Esophagus muscularis mucosa (tissue), 3 donors: ENCODE data around the gene MYBPC2.

Experiments used
- CTCF ChIP-seq, 3 experiments: fragments of 200-600 bp in 2 of 3; fragments of 450-650 bp in 1 of 3; sonication (generic) in 2 of 3; IDR thresholded peaks; one replicate each; pipeline ENCODE4 v1.5.1; 2017 to 2019; ENCODE audit warnings: antibody characterized with exemption in 3 of 3, mild to moderate bottlenecking in 2 of 3, moderate library complexity in 1 of 3
- POLR2A ChIP-seq: fragments of 450-650 bp; IDR thresholded peaks from one replicate; pipeline ENCODE4 v1.6.1; 2017; ENCODE audit warnings: antibody characterized with exemption, moderate library complexity, mild to moderate bottlenecking, low read depth
- POLR2AphosphoS5 ChIP-seq, 2 donors: sonication (generic); formaldehyde crosslinking; IDR thresholded peaks; one replicate each; pipeline ENCODE4 v1.6.1; 2017; ENCODE audit warnings: antibody characterized with exemption in 2 of 2

GRCh38 chr19:50459067-50459456 is 26.4 kb downstream of the MYBPC2 start:
- TF ChIP-seq CTCF (IDR thresholded peaks at IDR 0.05), result no peak
- no peak for TF ChIP-seq POLR2A
- no peak for TF ChIP-seq POLR2AphosphoS5 (IDR thresholded peaks at IDR 0.05)
